CMK (cell line): Measurements from ENCODE around the gene ITM2B.
"Not testable (repeated sequence)": the region's sequence is repeated elsewhere in the genome, so short reads cannot be mapped to it uniquely, and the experiment has no call there.

Experiments used
- DNase-seq: peaks from one replicate; pipeline ENCODE4 v3.0.0-alpha.2; 2010; ENCODE audit warnings: low read depth

The ITM2B gene

DNA sequence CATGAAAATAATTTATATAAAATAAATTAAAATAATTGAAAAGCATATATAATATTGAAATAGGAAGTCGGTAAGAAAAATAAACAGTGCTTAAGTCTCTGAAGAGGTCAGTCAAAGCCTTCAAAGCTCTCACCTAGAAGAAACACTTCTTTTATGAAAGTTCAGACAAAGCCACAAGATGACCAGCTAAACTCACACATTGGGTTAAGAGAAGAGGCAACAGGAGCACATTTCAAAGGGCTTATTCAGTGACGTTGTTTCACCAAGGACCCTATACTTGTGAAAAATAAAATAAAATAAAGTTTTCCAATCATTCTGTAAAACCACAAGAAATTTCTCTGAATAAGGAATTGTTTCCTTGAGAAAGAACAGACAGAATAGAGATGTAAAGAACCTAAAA is 2.5 kb upstream of the ITM2B start:
- no peak for DNase-seq

DNA sequence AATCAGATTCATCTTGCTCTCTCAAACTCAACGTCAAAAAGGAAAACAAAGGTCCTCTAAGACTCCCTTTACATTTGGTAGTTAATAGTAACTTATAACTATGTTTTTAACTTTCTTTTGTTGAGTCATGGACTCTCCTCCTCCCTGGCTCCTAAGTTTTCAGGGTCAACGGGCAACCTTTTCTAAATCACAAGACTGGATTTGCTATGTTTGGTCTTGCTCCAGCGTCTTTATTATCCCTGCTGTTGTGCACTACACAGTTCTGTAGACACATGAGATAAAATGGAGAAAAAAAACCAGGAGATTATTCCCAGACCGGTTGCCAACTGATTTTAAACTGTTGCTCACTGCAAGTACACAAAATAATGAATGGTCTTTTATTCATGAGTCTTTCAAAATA is 1.9 kb upstream of the ITM2B start:
- no peak for DNase-seq

DNA sequence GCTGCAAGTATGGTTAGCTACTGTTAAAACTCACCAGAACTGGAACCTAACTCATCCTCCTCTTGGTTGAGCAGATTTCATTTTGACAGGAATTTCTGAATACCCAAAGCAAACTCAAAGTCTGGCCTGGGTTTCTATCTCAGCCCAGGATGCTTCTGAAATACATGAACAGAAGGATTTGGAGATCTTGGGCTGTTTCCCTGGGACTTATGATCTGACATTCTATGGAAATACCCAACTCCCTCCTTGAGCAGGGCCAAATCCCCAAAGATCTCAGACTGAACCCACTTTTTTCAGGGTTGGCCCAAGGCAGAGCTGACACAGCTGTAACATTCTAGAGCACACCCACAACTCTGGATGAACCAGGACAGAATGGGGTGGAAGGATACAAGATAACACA is 1.1 kb upstream of the ITM2B start:
- no peak for DNase-seq

DNA sequence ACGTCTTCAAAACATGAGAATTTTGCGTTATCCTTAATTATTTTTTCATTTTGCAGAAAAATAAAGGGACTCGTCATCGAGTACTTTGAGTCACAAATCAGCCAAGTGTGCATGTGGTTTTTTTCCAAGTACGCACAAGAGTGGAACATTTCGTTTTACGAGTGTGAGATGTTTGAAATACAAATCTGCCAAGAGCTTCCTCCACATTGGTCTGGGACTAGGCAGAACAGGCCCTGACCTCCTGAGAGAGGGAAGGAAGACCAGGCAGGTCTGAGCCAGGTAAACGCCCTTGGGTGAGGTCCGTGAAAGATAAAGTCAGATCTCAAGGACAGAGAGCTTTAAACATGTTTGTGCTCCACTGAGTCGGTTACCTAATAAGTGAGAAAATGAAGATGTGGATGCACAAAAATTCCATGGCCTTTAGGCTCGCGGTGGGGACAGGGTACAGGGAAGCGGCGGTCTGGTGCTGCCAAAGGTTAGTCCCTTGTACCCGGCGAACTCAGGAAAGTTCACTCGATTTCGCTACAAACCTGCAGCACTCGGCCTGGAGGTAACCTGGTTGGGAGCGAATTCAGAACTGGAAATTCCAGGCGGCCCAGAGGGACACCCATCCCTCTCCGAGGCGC is 473 bp upstream of the ITM2B start:
- no peak for DNase-seq

DNA sequence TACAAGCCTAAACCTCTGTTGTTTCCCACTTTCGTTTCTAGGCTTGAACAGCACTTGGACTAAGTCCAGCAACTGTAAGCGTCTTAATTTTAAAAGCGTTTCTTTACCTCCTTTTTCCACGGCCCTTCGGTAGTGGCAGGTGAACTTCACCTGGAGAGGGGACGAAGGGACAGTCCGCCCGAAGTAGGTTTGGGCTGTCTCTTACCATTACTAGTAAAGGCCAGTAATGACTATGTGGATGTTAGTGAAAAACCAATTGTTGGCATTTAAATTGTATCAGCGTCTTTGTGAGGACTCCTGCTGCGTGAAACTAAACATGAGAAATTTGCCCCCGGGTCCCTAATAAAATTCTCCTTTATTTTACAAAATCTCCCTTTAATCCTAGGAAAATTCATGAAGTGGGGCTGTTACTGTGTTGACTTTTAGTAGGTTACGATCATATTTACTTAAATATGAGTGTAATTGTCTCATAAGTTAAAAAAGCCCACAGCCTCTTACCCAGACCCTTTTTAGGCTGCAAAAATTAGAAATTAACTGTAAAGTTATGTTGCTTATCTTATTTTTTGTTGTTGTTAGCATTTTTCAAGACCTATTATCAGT is 983 bp downstream of the ITM2B start:
- no peak for DNase-seq

DNA sequence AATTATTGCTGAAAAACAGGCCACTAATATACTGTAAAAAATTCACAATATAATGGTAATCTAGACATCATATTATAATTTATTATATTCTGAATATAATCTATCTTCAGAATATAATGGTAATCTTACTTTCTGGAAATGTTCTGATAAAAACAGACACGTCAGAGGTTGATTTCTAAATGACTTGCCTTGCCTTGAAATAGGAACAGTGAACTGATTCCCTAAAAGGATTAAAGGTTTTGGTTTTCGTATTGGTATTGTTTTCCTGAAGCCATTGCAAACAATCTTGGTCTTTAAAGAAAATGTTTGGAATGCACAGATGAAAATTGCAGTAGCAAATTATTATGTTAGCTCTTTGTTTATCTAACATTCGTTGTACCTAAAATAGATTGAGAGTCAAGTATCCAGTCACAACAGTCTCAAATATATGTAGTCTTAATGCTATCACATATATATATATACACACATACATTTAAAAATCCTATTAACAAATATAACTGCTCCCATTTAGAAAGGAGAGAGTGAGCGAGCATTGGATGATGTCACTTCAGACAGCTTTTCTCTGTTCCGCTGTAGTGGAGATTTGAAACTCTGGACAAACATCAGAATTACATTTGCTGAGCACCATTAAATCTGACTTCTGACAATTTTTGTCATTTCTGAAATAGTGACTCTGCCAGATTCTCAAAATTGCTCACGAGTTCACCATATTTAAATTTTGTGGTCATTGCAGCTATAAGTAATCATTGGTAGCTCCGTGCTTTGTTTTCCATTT is 1.7 kb downstream of the ITM2B start:
- no peak for DNase-seq

DNA sequence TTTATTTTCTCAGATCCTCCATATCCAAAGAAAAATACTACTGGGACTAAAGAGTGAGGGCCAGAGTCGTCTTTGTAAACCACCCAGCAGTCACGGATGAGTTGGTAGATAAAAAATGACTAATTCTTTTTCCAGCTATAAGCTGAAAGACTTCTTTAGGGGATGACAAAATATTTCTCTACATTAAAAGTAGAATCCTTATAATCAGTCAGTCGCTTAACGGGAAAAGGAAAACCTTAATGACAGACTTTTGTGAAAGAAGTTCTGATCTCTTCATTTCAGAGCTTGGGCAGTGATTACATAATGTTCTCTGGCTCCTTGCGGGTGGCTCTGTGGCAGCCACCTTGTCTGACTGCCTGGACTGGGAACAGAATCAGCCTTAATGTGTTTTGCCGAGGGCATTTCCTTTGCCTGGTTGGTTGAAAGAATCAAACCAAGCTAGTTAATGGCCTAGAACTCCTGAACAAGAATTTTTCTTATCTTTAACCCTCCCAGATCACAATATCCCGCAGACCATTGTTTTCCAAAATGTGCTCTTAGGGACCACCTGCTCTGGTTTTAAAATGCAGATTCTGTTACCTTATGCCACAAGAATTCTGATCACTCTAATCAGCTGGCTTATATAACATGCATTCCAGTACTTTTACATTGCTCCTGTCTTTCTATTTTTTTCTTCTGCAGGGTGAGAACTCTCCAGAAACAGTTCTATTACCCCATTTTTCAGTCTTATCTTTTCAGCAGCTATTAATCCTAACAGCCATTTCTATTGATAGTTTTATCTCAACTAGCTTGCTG is 2.5 kb downstream of the ITM2B start:
- no peak for DNase-seq

DNA sequence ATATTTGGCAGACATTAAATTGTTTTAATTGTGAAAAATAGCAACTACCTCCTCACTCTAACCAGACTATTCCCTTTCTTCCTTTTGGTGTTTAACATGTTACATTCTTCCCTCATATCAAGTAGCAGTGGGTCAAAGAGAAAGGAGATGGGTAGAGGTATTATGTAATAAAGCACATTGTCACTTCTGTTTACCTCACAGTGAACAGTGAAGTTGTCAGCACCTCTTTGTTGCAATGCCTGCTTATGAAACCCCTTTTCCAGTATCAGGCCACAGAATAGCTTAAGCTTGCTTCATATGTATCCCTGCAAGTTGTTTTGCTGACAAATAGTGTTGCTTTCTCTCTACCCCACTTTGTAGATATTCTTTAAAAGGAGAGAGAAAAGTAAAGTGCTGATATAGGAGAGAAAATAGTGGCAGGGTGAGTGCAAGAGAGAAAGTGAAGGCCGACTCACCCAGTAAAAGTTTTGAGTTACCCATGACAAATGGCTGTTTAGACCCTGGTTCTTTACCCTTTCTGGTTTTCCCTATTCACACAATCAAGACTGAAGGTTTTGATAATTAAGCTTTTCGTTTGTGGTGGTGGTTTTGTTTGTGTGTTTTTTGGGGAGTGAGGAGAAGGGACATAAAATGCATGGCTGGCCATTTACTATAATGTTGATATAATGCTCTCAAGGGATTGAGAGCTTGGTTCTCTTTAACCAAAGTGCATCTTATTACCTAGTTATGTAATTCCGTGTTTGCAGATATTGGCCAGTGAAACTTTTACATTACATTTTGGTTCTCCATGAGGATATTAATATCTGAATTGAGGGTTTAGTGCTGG is 3.7 kb downstream of the ITM2B start:
- DNase-seq, result no peak

DNA sequence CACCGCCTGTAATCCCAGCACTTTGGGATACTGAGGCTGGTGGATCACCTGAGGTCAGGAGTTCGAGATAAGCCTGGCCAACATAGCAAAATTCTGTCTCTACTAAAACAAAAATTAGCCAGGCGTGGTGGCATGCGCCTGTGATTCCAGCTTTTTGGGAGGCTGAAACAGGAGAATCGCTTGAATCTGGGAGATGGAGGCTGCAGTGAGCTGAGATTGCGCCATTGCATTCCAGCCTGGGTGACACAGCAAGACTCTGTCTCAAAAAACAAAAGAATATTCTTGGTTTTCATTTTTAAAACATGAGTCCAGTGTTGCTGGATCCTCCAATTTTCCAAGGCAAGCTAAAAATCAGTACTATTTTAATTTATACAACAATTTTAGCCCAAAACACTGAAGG is 6.4 kb downstream of the ITM2B start:
- DNase-seq, result not testable (repeated sequence)

DNA sequence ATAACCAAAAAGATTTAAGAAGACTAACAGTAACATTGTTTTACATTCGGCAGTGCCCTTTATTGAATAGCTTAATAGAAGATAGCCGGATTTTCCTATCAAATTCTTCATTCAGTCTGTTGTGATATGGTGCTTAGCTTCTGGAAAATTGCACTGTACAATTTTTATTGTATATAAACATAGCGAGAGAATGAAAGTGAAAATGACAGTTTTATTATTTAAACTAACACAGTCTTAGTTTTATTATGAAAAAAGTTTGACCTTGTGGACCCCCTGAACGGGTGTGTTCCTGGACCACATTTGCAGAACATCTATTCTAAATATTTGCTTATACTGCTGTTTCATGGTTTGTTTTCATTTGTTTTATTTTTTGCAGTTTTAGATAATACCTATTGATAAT is 8.6 kb downstream of the ITM2B start:
- no peak for DNase-seq

DNA sequence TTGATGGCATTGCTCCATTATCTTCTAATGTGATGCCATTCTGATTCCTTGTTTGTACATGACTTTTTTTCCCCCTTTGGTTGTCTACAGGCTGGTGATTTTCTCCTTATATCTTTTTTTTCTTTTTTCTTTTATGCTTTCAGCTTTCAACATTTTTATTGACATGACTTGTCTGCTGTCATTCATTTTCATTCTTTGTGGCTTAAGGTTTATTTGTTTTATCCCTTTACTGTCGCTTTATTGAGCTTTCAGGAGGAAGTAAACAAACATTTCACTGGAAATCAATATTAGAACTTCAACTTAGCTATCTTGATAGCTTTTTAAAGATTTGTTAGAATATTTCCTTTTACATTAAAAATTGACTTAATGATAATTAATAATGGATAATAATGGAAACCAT is 9.7 kb downstream of the ITM2B start:
- DNase-seq, result no peak

DNA sequence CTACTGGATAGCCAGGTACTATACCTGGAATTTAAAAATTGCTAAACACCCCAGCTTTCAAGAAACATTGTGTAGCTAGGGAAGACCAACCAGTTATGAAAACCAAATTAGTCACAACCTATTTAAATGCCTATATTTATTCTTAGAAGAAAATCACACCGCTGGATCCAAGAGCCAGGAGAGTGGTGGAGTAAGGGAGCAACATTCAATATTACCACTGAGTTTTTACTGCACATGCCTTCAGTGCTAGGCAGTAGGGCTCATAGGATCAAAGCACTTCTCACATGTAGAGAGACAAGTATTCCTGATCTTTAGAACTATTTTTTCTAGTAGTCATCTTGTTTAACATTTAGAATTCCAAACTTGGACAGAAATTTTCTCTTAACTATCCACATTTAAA is 11.2 kb downstream of the ITM2B start:
- no peak for DNase-seq

DNA sequence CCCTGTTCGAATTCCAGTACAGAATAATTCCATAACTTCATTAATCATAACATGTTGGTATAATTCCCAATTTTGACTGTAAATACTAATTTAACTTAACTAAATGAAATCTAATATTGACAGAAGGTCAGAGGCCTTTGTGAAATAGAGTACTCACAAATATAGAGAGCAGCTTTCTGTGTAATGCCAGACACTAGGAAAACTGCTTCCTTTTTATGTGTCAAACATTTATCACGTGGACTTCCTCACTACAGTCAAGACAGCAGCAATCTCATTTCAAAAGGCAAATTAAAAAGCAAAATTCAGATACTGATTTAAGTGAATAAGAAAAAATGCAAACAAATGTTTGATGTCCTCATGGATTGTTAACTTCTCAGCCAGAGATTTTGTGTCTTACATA is 13.1 kb downstream of the ITM2B start:
- DNase-seq, result no peak

DNA sequence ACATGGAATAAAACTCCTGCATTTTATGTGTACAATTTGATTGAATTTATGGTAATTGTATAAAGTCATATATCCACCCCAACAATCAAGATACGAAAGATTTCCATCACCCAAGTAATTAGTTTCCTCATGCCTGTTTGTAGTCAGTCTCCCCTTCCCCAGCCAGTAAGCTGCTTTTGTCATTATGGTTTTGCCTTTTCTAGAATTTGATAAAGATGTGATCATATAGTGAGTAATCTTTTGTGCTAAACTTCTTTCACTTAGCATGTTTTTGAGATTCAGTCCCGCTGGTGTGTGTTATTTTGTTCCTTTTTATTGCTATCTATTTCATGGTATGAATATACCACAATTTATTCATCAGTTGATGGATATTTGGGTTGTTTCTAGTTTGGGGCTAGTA is 16.0 kb downstream of the ITM2B start:
- no peak for DNase-seq

DNA sequence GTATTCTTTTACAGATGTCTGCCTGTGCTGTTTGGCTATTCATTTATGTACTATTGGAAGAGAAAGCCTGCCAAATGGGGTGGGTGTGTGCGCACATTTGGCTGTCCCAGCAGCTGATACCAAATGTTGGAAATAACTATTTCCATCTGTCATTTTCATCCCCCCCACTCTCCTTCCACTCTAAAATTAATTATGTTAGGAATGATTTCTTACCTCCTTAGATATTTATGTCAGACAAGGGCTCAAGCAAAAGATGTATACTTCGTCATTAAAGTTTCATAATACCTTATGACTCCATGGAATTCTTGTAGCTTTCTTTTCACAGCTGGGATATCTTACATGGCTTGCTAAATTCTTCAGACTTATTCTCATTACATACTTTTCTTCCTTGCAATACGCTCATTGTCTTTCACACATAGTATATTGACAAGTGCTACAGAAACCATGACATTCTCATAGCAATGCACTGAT is 18.6 kb downstream of the ITM2B start:
- DNase-seq, result no peak

DNA sequence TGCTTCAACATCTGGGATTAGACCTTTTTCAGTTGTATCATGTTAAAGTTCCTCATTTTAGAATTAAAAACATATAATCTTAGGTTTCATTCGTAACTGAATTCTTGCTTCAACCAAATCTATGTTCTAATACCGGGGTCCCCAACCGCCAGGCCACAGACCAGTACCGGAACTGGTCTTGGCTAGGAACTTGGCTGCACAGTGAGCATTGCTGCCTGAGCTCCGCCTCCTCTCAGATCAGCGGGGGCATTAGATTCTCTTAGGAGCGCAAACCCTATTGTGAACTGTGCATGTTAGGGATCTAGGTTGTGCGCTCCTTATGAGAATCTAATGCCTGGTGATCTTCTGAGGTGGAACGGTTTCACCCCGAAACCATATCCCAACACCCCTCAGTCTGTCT is 19.2 kb downstream of the ITM2B start:
- DNase-seq, result no peak

DNA sequence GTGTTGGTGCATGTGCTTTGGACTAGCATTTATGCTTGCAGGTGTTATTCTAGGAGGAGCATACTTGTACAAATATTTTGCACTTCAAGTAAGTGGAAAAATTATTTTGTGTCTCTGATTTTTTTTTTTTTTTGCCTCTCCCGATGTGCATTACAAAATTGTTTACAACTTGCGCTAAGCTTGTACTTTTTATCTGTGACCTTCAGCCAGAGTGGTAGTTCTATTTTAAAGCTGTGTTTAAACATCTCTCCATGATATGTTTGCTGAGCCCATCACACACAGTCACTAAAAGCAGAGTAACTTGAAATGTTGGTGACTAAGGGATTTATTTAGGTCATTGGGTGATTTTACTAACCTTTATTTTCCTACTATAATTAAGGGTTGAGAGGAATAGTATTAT is 20.8 kb downstream of the ITM2B start:
- no peak for DNase-seq

DNA sequence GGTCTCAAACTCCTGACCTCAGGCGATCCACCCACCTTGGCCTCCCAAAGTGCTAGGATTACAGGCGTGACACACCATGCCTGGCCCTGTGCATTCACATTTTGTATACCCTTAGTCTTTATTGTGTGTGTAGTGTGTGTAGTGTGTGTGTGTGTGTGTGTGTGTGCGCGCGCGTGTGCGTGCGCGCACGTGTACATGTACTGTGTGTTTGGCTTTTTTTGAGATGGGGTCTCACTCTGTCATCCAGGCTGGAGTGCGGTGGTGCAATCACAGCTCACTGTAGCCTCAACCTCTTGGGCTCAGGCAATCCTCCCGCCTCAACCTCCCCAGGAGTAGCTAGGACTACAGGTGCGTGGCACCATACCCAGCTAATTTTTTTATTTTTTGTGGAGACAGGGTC is 22.1 kb downstream of the ITM2B start:
- no peak for DNase-seq

DNA sequence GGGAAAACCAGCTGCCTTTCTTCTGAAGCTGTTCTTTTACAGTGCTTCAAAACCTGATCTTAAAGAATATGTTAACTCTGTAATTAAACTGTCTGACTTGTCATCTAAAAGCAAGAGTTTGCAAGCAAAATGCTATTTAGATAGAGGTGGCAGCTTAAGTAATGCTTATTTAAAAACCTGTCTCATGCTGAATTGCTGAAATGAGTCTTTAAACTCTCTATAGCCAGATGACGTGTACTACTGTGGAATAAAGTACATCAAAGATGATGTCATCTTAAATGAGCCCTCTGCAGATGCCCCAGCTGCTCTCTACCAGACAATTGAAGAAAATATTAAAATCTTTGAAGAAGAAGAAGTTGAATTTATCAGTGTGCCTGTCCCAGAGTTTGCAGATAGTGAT is 22.9 kb downstream of the ITM2B start:
- no peak for DNase-seq

DNA sequence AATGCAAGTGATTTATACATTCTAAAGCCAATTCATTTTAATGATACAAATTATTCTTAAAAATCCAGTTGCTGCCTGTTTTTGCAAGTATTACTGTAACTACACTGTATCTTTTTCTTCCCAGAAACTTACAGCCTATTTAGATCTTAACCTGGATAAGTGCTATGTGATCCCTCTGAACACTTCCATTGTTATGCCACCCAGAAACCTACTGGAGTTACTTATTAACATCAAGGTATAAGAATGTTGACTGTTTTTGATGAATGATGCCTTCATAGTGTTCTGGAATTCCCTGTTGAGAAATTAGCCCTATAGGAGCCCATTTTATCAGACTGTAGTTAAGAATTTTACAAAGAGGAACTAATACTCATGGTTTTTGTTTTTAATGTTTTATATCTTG is 25.0 kb downstream of the ITM2B start:
- no peak for DNase-seq

DNA sequence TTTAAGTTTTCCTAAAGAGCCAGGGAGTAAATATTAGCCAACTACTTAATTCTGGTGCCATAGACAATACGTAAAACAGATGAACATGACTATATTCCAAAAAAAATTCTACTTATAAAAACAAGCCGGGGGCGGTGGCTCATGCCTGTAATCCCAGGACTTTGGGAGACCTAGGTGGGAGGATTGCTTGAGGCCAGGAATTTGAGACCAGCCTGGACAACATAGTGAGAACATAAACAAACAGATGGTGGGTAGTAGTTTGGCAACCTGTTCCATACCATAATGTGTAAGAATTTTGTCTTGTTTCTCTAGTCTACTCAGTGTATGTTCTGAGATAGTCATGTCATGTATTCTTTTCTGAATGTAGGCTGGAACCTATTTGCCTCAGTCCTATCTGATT is 25.4 kb downstream of the ITM2B start:
- DNase-seq, result no peak

DNA sequence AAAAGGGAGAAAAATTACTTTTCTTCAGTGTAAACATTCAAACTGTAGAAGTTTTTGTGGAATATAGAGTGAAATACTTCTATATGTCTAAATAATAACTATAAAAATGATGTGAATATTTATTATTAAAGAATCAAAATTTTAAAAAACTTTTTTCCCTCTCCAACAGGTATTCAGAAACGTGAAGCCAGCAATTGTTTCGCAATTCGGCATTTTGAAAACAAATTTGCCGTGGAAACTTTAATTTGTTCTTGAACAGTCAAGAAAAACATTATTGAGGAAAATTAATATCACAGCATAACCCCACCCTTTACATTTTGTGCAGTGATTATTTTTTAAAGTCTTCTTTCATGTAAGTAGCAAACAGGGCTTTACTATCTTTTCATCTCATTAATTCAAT is 28.0 kb downstream of the ITM2B start:
- DNase-seq, result no peak
